GM19099 (cell line): ENCODE results near the gene TRPM3.

Experiments used
- POLR2A ChIP-seq: IDR thresholded peaks from 3 replicates; pipeline ENCODE4 v1.6.1; 2011; ENCODE audit warnings: low read depth; ENCODE audit not compliant: insufficient read length; ENCODE audit errors: extremely low read depth

Gene TRPM3

GRCh38 chr9:71118324-71118723, 3.1 kb downstream of the TRPM3 start:
- no peak for TF ChIP-seq POLR2A

- TF ChIP-seq POLR2A: no peak
Measured at GRCh38 chr9:71115448-71115975, 5.9 kb downstream of the TRPM3 start.

GRCh38 chr9:71112866-71113265, 8.6 kb downstream of the TRPM3 start:
- no peak for TF ChIP-seq POLR2A

DNA sequence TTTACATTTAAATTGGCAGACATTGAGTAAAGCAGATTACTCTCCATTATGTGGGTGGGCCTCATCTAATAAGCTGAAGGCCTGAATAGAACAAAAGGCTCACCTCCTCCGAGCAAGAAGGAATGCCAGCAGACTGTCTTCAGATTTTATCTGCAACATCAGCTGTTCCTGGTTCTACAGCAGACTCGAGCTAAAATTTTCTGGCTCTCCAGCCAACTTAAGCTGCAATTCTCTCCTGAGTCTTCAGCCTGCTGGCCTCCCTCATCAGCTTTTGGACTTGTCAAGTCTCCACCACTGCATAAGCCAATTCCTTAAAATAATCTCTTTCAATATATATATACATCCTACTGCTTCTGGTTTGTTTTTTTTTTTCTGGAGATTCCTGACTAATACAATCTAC, 12.5 kb downstream of the TRPM3 start:
- no peak for TF ChIP-seq POLR2A

DNA sequence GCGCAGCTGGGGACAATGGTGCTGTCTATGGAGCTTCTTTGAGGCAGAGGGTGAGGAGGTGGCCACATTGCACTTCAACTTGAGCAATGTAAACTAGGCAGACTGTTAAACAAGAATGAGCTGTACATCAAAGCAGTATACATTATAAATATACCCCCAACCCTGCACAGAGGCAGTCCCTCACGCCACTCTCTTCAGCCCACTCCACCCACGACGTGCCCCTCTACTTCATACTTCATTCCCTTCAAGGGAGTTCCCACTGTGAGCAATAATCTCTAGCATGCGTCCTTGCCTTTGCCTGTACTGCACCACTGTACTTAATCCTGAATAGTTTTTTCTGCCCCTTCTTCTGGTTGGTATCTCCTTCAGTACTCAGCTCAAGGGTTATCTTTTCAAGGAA, 14.4 kb downstream of the TRPM3 start:
- no peak for TF ChIP-seq POLR2A

GRCh38 chr9:71105192-71105591, 16.2 kb downstream of the TRPM3 start:
- TF ChIP-seq POLR2A: no peak

- TF ChIP-seq POLR2A: no peak
Measured at GRCh38 chr9:71098801-71099200, 22.6 kb downstream of the TRPM3 start.

DNA sequence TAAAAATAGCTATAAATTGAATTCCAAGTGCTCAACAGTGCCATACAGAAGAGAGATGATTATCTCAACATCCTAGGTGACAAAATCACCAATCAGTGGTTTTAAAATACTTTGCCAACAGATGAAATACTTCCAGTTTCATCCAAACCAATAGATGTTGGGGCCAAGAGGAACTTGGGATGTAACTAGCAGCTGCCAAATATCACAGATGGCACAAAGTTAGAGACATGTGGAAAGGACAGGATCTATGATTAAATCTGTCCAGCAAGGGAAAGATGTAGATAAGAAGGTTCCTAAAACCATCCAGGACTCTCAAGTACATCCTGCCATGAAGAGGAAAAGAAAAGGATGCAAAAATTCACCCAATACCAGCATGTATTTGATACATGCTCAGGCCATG, 23.8 kb downstream of the TRPM3 start:
- TF ChIP-seq POLR2A: no peak

DNA sequence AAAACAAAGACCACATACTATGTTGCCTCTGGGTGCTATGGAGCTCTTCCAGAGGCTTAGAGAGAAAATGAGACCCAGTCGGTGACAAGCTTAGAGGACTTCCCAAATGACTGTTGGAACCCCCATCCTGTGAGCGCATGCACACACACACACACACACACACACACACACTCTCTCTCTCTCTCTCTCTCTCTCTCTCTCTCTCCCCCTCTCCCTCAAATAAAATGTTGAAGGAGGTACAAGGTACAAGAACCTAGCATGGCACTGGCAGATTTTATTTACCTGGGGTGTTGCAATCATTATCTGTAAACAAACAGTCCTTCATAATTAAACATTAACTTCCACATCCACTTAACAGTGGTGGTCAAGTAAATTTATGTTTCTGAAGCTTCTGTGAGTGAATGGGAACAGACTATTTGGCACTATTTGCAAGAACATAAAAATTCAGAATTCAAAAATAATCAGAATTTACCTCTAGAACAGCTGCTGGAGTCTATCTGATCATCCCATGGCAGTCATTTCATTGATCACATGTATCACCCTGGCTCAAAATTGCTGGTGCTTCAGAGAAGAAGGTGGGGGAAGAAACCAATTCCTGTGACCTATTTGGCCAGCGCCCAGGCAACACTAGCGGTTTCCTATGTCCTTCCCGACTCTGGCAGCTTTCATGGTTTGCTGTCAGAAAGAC, 24.9 kb downstream of the TRPM3 start:
- no peak for TF ChIP-seq POLR2A

- TF ChIP-seq POLR2A: no peak
Measured at GRCh38 chr9:71094708-71095251, 26.6 kb downstream of the TRPM3 start.

- TF ChIP-seq POLR2A: no peak
Measured at GRCh38 chr9:71090896-71091295, 30.5 kb downstream of the TRPM3 start.

DNA sequence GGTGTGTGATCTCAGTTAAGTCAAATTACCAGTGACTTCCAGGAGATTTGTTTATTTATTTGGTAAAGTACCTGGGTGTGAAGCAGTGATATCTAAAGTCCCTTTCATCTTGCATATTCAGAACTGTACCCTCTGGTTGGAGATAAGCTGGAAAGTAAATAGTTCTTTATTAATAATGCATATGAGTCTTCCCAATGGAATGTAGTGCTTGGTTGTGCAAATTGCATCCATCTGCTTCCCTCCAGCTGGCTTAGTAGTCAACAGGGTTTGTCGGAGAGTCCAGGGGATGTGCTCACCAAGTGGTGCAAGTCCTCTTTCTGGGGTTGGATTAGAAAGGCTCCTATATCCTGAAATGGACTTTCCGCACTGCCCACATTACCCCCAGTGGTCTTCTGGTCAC, 42.0 kb downstream of the TRPM3 start:
- no peak for TF ChIP-seq POLR2A

DNA sequence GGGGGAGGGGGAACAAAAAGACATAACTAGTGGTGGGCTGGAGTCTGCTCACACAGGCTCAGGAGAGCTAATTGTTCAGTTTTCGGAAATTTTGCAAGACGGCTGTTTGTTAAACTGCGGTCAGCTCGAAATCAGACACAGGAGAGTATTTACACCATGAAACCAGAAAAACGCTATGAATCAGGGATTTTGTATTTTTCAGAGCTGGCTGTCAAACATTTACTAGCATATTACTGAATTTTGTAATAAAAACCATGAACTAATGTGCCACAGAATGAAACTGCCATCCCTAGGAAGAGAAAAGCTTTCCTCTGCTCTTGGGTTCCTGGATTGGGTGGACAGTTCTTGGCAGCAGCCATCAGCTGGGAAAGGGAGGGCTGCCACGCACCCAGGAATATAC, 45.3 kb downstream of the TRPM3 start:
- no peak for TF ChIP-seq POLR2A

- no peak for TF ChIP-seq POLR2A
Measured at GRCh38 chr9:71073494-71073893, 47.9 kb downstream of the TRPM3 start.

DNA sequence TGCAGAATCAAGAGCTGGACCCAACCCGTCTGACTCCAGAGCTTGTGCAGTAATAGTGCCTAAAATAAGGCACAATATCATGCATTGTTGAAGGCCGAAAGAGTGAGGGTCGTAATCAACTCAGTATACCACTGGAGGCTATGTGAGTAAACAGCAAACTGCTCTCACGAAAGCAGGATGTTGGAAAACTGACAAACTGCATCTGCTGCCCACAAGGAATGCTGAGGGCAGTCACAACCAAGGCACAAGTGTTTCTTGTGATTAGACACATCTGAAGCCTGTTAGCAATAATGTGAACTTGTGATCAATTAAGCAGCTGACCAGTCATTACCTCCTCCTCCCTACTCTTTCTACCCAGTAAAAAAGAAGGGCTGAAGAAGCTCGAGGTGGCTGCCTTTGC, 48.8 kb downstream of the TRPM3 start:
- no peak for TF ChIP-seq POLR2A

- TF ChIP-seq POLR2A: no peak
Measured at GRCh38 chr9:71071633-71072032, 49.8 kb downstream of the TRPM3 start.

GRCh38 chr9:71058660-71059059, 62.8 kb downstream of the TRPM3 start:
- TF ChIP-seq POLR2A: no peak
